Stomach (tissue), 9 donors: Measurements from ENCODE around the gene CNTN6. TPM values are rescaled to one million over a fixed set of nuclear protein-coding genes. Genes with fewer than 3 reads are reported as not detected.

ENCODE experiments used
- DNase-seq, 2 donors: peaks; one replicate each; pipeline versions ENCODE4 v3.0.0 to v3.0.0-alpha.2; 2013 to 2019
- H3K27ac ChIP-seq, 5 donors: fragments of 200-600 bp in 4 of 5; sonication (generic) in 4 of 5; one replicate each; pipeline ENCODE4 v1.5.1; 2013 to 2019; ENCODE audit warnings: mild to moderate bottlenecking in 1 of 5, moderate library complexity in 1 of 5
- H3K27me3 ChIP-seq, 3 donors: fragments of 200-600 bp; sonication (generic); one replicate each; pipeline ENCODE4 v1.5.1; 2017 to 2019; ENCODE audit warnings: mixed run types in 1 of 3
- H3K36me3 ChIP-seq, 4 donors: fragments of 200-600 bp; sonication (generic); 1 replicate in 3 of 4; 2 replicates in 1 of 4; pipeline ENCODE4 v1.5.1; 2016 to 2019
- H3K4me1 ChIP-seq, 4 donors: fragments of 200-600 bp; sonication (generic); one replicate each; pipeline ENCODE4 v1.5.1; 2016 to 2019
- H3K4me3 ChIP-seq, 4 donors: fragments of 200-600 bp; sonication (generic) in 3 of 4; one replicate each; pipeline ENCODE4 v1.5.1; 2016 to 2019; ENCODE audit warnings: mild to moderate bottlenecking in 1 of 4
- H3K9me3 ChIP-seq, 4 donors: fragments of 200-600 bp; sonication (generic); one replicate each; pipeline ENCODE4 v1.5.1; 2016 to 2019
- CTCF ChIP-seq, 7 experiments: fragments of 450-650 bp in 4 of 7; fragments of 200-600 bp in 3 of 7; sonication (generic) in 3 of 7; IDR thresholded peaks; one replicate each; pipeline ENCODE4 v1.5.1; 2016 to 2019; ENCODE audit warnings: antibody characterized with exemption in 7 of 7, control low read depth in 2 of 7, mild to moderate bottlenecking in 1 of 7
- EP300 ChIP-seq: sonication (generic); formaldehyde crosslinking; IDR thresholded peaks from one replicate; pipeline ENCODE4 v1.6.1; 2017; ENCODE audit warnings: antibody characterized with exemption
- POLR2A ChIP-seq, 4 donors: fragments of 450-650 bp; IDR thresholded peaks; one replicate each; pipeline ENCODE4 v1.6.1; 2016; ENCODE audit warnings: antibody characterized with exemption in 4 of 4, control low read depth in 2 of 4, mild to moderate bottlenecking in 1 of 4, moderate library complexity in 1 of 4
- POLR2AphosphoS5 ChIP-seq, 3 donors: sonication (generic); formaldehyde crosslinking; IDR thresholded peaks; one replicate each; pipeline ENCODE4 v1.6.1; 2016; ENCODE audit warnings: antibody characterized with exemption in 3 of 3
- WGBS, 5 donors: extraction: QIAGEN DNeasy Blood & Tissue Kit in 3 of 5; methylation state at CpG; one replicate each; pipeline versions ENCODE4 v1.1.5 to v1.1.7; 2013 to 2018; 5-methylcytosine and 5-hydroxymethylcytosine counted together
- intact Hi-C: fragments of 100-400 bp; cut with DNase I; formaldehyde crosslinking; loops from one replicate; pipeline ENCODE4 v1.15.1; 2023; ENCODE audit warnings: low total_unique reads
- polyA plus RNA-seq, 3 donors: library from polyadenylated mRNA; stranded (reverse); fragments of 200-250 nt; gene quantifications; one replicate each; pipeline ENCODE4 v1.2.3, GENCODE V29; 2013
- total RNA-seq, 5 donors: library from RNA; depleted of rRNA; stranded (reverse); fragments of >200 nt; gene quantifications; one replicate each; pipeline versions ENCODE4 v1.1.0 to v1.2.3, GENCODE V29; 2014 to 2016
- donor health status: healthy with polysubstance abuse.
- donor health status: Bipolar disorder and iron deficiency.
- donor health status: healthy.

Gene CNTN6
- total and polyA plus RNA-seq, 8 donors, result 2.2 TPM; not detected in 7

- intact Hi-C loops, result no loop called here
- Histone ChIP-seq H3K27ac (no peak overlapping the region), H3K36me3 (no peaks in the 10 kb centered on the region), H3K4me1 (no peaks in the 10 kb centered on the region), H3K4me3 (no peak overlapping the region), H3K9me3 (peaks cover 0 to 5% (median 0%) of the 10 kb centered on the region in 4 donors), H3K27me3 (no peaks in the 10 kb centered on the region)
- TF ChIP-seq POLR2AphosphoS5 (IDR thresholded peaks at IDR 0.05) (no peak), CTCF (IDR thresholded peaks at IDR 0.05) (no peak), EP300 (no peak), POLR2A (IDR thresholded peaks at IDR 0.05) (no peak)
- peak in 1 of 2 donors; percentile 4 for DNase-seq
These were observed 233.7 kb downstream of the CNTN6 start for GRCh38 chr3:1326546-1326945.

- Histone ChIP-seq H3K4me1 (no peaks in the 10 kb centered on the region), H3K27me3 (no peaks in the 10 kb centered on the region), H3K27ac (no peak overlapping the region), H3K4me3 (no peak overlapping the region), H3K9me3 (no peaks in the 10 kb centered on the region), H3K36me3 (no peaks in the 10 kb centered on the region)
- WGBS, 5 donors, result 71 to 80% (median 76%) methylated on average over 2 of the region's 2 CpGs
- intact Hi-C loops, result no loop called here
- DNase-seq, result no peak
- no peak for TF ChIP-seq CTCF (IDR thresholded peaks at IDR 0.05)
- no peak for TF ChIP-seq POLR2A (IDR thresholded peaks at IDR 0.05)
- no peak for TF ChIP-seq EP300
- TF ChIP-seq POLR2AphosphoS5 (IDR thresholded peaks at IDR 0.05), result no peak
These were observed 237.3 kb downstream of the CNTN6 start for GRCh38 chr3:1330107-1330506.

- Histone ChIP-seq H3K4me1 (no peaks in the 10 kb centered on the region), H3K9me3 (no peaks in the 10 kb centered on the region), H3K36me3 (no peaks in the 10 kb centered on the region), H3K27me3 (no peaks in the 10 kb centered on the region), H3K4me3 (no peak overlapping the region), H3K27ac (no peak overlapping the region)
- TF ChIP-seq POLR2AphosphoS5 (IDR thresholded peaks at IDR 0.05) (no peak), CTCF (IDR thresholded peaks at IDR 0.05) (no peak), EP300 (no peak), POLR2A (IDR thresholded peaks at IDR 0.05) (no peak)
- DNase-seq, result no peak
- WGBS, 5 donors, result 69 to 77% (median 75%) methylated on average over 6 of the region's 6 CpGs
- intact Hi-C loops, result no loop called here
These were observed 253.6 kb downstream of the CNTN6 start for GRCh38 chr3:1346386-1346785.

GRCh38 chr3:1348547-1348946, 255.7 kb downstream of the CNTN6 start:
- TF ChIP-seq POLR2AphosphoS5 (IDR thresholded peaks at IDR 0.05) (no peak), EP300 (no peak), POLR2A (IDR thresholded peaks at IDR 0.05) (no peak), CTCF (IDR thresholded peaks at IDR 0.05) (no peak)
- Histone ChIP-seq H3K4me3 (no peak overlapping the region), H3K27ac (no peak overlapping the region), H3K27me3 (no peaks in the 10 kb centered on the region), H3K4me1 (no peaks in the 10 kb centered on the region), H3K36me3 (no peaks in the 10 kb centered on the region), H3K9me3 (no peaks in the 10 kb centered on the region)
- WGBS, 5 donors, result 81 to 92% (median 88%) methylated on average over 3 of the region's 3 CpGs
- intact Hi-C loops, result no loop called here
- DNase-seq, result no peak
